Body of pancreas (tissue), 4 donors: ENCODE data around the gene RAB3B.
"Not testable (repeated sequence)": the region's sequence is repeated elsewhere in the genome, so short reads cannot be mapped to it uniquely, and the experiment has no call there.

Experiments
- POLR2A ChIP-seq, 3 donors: fragments of 450-650 bp; IDR thresholded peaks; one replicate each; pipeline ENCODE4 v1.6.1; 2016; ENCODE audit warnings: antibody characterized with exemption in 3 of 3, mild to moderate bottlenecking in 2 of 3
- TF ChIP-seq, protein P1 (sequence below), 7 experiments: fragments of 450-650 bp in 4 of 7; fragments of 200-600 bp in 3 of 7; sonication (generic) in 3 of 7; IDR thresholded peaks; one replicate each; pipeline ENCODE4 v1.5.1; 2016 to 2019; ENCODE audit warnings: antibody characterized with exemption in 7 of 7

DNA sequence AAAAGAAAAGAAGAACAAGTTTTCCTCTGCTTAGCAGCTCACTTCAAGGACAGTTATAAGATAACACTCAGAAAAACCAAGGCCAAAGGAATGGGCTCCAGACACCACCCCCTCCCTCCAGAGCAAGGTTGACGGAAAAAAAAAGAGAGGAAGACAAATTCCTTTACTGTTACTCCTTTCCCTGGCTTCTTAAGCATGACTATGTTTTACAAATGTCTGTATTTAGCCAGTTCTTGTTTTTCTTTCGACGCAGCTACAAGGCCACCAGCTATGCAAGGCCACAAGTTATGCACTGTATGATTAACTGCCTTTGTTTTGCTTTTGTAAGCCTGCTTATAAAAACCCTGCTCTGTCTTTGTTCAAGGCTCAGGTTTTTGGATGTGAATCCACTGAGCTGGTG is 15.0 kb upstream of the RAB3B start:
- TF ChIP-seq, protein P1, sequence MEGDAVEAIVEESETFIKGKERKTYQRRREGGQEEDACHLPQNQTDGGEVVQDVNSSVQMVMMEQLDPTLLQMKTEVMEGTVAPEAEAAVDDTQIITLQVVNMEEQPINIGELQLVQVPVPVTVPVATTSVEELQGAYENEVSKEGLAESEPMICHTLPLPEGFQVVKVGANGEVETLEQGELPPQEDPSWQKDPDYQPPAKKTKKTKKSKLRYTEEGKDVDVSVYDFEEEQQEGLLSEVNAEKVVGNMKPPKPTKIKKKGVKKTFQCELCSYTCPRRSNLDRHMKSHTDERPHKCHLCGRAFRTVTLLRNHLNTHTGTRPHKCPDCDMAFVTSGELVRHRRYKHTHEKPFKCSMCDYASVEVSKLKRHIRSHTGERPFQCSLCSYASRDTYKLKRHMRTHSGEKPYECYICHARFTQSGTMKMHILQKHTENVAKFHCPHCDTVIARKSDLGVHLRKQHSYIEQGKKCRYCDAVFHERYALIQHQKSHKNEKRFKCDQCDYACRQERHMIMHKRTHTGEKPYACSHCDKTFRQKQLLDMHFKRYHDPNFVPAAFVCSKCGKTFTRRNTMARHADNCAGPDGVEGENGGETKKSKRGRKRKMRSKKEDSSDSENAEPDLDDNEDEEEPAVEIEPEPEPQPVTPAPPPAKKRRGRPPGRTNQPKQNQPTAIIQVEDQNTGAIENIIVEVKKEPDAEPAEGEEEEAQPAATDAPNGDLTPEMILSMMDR (IDR thresholded peaks at IDR 0.05): not testable (repeated sequence)
- TF ChIP-seq POLR2A (IDR thresholded peaks at IDR 0.05): not testable (repeated sequence)
